ENCODE data around the gene KL. TPM values are rescaled to one million over a fixed set of nuclear protein-coding genes. Genes with fewer than 3 reads are reported as not detected.

Gene KL
- total and polyA plus RNA-seq, 2 experiments from 2014 or later: 0.03 TPM; not detected in 1

DNA sequence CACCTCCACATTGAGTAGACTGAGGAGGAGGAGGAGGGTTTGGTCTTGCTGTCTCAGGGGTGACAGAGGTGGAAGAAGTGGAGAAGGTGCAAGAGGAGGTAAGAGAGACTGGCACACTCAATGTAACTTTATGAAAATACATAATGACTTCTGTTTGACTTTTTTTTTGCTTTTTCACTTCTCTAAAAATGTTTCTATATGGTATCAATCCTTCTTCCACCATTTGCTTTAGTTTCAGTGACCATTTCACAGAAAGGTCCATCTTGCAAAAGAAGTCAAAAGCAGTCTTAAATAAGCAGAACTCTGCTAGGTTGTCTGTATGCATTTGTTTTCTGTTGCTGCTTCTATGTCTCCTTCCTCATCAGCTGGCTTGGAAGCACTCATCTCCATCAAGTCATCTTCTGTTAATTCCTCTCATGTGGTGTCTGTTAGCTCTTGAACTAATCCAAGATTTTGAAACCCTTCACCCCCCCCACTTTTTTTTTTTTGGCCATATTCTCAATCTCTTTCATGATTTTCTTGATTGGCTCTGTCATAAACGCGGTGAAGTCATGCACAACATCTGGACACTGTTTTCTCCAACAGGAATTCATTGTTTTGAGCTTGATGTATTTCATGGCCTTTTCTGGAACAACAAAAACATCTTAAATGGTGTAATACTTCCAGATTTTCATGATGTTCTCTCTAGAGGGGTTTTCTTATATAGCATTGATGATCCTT is 80.8 kb downstream of the KL start:
- H3K9me2 ChIP-seq (ENCODE audit: insufficient read depth): peaks cover 17% of the 10 kb centered on the region; the same call in 1 of the 2 replicates
- no peaks in the 10 kb centered on the region for H3K27me3 ChIP-seq (ENCODE audit: insufficient read depth)
- H3K4me1 ChIP-seq (ENCODE audit: insufficient read depth): peaks cover 7% of the 10 kb centered on the region; the same call in 1 of the 2 replicates
- no peak for DNase-seq (ENCODE audit: low spot score)
- Mint-ChIP-seq H3K36me3 (ENCODE audit: low read depth) (no peaks in the 10 kb centered on the region), H3K9me3 (peaks cover 5% of the 10 kb centered on the region; the same call in 1 of the 3 replicates), H3K27ac (no peak overlapping the region), H3K4me3 (no peak overlapping the region), H3K27me3 (ENCODE audit: insufficient read depth, low read depth, poor library complexity) (peaks cover 1% of the 10 kb centered on the region), H3K4me1 (peaks cover 11% of the 10 kb centered on the region)
- no peaks in the 10 kb centered on the region for H3K79me2 ChIP-seq (replicated peaks; ENCODE audit: insufficient read depth)
- ATAC-seq: no peak
- no peaks in the 10 kb centered on the region for H3K36me3 ChIP-seq (ENCODE audit: insufficient read depth)
- no peak overlapping the region for H2AFZ ChIP-seq
- H4K20me1 ChIP-seq (replicated peaks; ENCODE audit: insufficient read depth): no peaks in the 10 kb centered on the region
- no peak overlapping the region for H3K27ac ChIP-seq (ENCODE audit: low read depth)
- no peak overlapping the region for H3K4me2 ChIP-seq
- H3K4me3 ChIP-seq: no peak overlapping the region
- H3F3A ChIP-seq (replicated peaks; ENCODE audit: low read depth): no peaks in the 10 kb centered on the region
- no peak for TF ChIP-seq EZH2phosphoT487 (IDR thresholded peaks at IDR 0.05; ENCODE audit: unreplicated experiment)
- TF ChIP-seq CREB1 (CRISPR knock-in tag; IDR thresholded peaks at IDR 0.05; ENCODE audit: low read depth): no peak
- no peak for TF ChIP-seq ZNF114 (CRISPR knock-in tag; IDR thresholded peaks at IDR 0.05)
- TF ChIP-seq, protein P1, sequence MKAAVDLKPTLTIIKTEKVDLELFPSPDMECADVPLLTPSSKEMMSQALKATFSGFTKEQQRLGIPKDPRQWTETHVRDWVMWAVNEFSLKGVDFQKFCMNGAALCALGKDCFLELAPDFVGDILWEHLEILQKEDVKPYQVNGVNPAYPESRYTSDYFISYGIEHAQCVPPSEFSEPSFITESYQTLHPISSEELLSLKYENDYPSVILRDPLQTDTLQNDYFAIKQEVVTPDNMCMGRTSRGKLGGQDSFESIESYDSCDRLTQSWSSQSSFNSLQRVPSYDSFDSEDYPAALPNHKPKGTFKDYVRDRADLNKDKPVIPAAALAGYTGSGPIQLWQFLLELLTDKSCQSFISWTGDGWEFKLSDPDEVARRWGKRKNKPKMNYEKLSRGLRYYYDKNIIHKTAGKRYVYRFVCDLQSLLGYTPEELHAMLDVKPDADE (IDR thresholded peaks at IDR 0.05): no peak
- no peak for TF ChIP-seq NANOG (IDR thresholded peaks at IDR 0.05; ENCODE audit: borderline replicate concordance)
- TF ChIP-seq JUNB (IDR thresholded peaks at IDR 0.05; ENCODE audit: unreplicated experiment): no peak

DNA sequence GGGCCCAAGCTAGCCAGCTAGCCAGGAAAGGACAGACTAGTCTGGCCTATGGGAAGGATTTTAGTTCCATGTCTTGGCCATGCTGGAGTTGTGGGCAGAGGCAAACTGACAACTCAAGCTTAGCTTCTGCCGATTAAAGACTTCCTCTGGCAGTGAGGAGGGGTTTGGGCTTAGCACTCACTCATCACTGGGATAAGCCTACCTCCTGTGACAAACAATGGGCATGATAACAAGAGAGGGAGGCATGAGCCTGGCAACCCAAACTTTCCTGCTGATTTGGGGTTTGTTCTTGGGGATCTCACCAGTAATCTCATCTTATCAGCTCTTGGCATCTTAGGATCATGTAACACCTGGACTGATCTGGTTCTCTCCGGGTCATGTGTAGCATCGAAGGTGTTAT is 83.6 kb downstream of the KL start:
- H3K27ac ChIP-seq (ENCODE audit: low read depth): no peak overlapping the region
- H2AFZ ChIP-seq: no peak overlapping the region; the same call in 1 of the 2 replicates
- no peaks in the 10 kb centered on the region for H3K79me2 ChIP-seq (replicated peaks; ENCODE audit: insufficient read depth)
- Mint-ChIP-seq H3K27me3 (ENCODE audit: insufficient read depth, low read depth, poor library complexity) (no peaks in the 10 kb centered on the region), H3K4me1 (no peaks in the 10 kb centered on the region; the same call in 2 of the 3 replicates), H3K36me3 (ENCODE audit: low read depth) (no peaks in the 10 kb centered on the region), H3K27ac (no peak overlapping the region), H3K4me3 (no peak overlapping the region), H3K9me3 (no peaks in the 10 kb centered on the region; the same call in 2 of the 3 replicates)
- H3K4me3 ChIP-seq: no peak overlapping the region
- H3F3A ChIP-seq (replicated peaks; ENCODE audit: low read depth): no peaks in the 10 kb centered on the region
- ATAC-seq (peak; percentile 62), DNase-seq (ENCODE audit: low spot score) (no peak)
- no peaks in the 10 kb centered on the region for H3K27me3 ChIP-seq (ENCODE audit: insufficient read depth)
- H3K36me3 ChIP-seq (ENCODE audit: insufficient read depth): no peaks in the 10 kb centered on the region
- H3K9me2 ChIP-seq (ENCODE audit: insufficient read depth): peaks cover 17% of the 10 kb centered on the region; the same call in 1 of the 2 replicates
- H3K4me2 ChIP-seq: no peak overlapping the region
- H3K4me1 ChIP-seq (ENCODE audit: insufficient read depth): no peaks in the 10 kb centered on the region
- H4K20me1 ChIP-seq (replicated peaks; ENCODE audit: insufficient read depth): no peaks in the 10 kb centered on the region
- no peak for TF ChIP-seq ZNF331 (CRISPR knock-in tag; IDR thresholded peaks at IDR 0.05; ENCODE audit: low read depth)
- TF ChIP-seq EZH2 (IDR thresholded peaks at IDR 0.05; ENCODE audit: low read depth, unreplicated experiment): no peak
- TF ChIP-seq, protein P2, sequence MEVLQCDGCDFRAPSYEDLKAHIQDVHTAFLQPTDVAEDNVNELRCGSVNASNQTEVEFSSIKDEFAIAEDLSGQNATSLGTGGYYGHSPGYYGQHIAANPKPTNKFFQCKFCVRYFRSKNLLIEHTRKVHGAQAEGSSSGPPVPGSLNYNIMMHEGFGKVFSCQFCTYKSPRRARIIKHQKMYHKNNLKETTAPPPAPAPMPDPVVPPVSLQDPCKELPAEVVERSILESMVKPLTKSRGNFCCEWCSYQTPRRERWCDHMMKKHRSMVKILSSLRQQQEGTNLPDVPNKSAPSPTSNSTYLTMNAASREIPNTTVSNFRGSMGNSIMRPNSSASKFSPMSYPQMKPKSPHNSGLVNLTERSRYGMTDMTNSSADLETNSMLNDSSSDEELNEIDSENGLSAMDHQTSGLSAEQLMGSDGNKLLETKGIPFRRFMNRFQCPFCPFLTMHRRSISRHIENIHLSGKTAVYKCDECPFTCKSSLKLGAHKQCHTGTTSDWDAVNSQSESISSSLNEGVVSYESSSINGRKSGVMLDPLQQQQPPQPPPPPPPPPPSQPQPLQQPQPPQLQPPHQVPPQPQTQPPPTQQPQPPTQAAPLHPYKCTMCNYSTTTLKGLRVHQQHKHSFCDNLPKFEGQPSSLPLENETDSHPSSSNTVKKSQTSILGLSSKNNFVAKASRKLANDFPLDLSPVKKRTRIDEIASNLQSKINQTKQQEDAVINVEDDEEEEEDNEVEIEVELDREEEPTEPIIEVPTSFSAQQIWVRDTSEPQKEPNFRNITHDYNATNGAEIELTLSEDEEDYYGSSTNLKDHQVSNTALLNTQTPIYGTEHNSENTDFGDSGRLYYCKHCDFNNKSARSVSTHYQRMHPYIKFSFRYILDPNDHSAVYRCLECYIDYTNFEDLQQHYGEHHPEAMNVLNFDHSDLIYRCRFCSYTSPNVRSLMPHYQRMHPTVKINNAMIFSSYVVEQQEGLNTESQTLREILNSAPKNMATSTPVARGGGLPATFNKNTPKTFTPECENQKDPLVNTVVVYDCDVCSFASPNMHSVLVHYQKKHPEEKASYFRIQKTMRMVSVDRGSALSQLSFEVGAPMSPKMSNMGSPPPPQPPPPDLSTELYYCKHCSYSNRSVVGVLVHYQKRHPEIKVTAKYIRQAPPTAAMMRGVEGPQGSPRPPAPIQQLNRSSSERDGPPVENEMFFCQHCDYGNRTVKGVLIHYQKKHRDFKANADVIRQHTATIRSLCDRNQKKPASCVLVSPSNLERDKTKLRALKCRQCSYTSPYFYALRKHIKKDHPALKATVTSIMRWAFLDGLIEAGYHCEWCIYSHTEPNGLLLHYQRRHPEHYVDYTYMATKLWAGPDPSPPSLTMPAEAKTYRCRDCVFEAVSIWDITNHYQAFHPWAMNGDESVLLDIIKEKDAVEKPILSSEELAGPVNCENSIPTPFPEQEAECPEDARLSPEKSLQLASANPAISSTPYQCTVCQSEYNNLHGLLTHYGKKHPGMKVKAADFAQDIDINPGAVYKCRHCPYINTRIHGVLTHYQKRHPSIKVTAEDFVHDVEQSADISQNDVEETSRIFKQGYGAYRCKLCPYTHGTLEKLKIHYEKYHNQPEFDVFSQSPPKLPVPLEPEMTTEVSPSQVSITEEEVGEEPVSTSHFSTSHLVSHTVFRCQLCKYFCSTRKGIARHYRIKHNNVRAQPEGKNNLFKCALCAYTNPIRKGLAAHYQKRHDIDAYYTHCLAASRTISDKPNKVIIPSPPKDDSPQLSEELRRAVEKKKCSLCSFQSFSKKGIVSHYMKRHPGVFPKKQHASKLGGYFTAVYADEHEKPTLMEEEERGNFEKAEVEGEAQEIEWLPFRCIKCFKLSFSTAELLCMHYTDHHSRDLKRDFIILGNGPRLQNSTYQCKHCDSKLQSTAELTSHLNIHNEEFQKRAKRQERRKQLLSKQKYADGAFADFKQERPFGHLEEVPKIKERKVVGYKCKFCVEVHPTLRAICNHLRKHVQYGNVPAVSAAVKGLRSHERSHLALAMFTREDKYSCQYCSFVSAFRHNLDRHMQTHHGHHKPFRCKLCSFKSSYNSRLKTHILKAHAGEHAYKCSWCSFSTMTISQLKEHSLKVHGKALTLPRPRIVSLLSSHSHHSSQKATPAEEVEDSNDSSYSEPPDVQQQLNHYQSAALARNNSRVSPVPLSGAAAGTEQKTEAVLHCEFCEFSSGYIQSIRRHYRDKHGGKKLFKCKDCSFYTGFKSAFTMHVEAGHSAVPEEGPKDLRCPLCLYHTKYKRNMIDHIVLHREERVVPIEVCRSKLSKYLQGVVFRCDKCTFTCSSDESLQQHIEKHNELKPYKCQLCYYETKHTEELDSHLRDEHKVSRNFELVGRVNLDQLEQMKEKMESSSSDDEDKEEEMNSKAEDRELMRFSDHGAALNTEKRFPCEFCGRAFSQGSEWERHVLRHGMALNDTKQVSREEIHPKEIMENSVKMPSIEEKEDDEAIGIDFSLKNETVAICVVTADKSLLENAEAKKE (CRISPR knock-in tag; IDR thresholded peaks at IDR 0.05): no peak
- no peak for TF ChIP-seq JUNB (IDR thresholded peaks at IDR 0.05; ENCODE audit: unreplicated experiment)
- TF ChIP-seq, protein P3, sequence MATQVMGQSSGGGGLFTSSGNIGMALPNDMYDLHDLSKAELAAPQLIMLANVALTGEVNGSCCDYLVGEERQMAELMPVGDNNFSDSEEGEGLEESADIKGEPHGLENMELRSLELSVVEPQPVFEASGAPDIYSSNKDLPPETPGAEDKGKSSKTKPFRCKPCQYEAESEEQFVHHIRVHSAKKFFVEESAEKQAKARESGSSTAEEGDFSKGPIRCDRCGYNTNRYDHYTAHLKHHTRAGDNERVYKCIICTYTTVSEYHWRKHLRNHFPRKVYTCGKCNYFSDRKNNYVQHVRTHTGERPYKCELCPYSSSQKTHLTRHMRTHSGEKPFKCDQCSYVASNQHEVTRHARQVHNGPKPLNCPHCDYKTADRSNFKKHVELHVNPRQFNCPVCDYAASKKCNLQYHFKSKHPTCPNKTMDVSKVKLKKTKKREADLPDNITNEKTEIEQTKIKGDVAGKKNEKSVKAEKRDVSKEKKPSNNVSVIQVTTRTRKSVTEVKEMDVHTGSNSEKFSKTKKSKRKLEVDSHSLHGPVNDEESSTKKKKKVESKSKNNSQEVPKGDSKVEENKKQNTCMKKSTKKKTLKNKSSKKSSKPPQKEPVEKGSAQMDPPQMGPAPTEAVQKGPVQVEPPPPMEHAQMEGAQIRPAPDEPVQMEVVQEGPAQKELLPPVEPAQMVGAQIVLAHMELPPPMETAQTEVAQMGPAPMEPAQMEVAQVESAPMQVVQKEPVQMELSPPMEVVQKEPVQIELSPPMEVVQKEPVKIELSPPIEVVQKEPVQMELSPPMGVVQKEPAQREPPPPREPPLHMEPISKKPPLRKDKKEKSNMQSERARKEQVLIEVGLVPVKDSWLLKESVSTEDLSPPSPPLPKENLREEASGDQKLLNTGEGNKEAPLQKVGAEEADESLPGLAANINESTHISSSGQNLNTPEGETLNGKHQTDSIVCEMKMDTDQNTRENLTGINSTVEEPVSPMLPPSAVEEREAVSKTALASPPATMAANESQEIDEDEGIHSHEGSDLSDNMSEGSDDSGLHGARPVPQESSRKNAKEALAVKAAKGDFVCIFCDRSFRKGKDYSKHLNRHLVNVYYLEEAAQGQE (IDR thresholded peaks at IDR 0.05; ENCODE audit: unreplicated experiment): no peak
- TF ChIP-seq EZH2phosphoT487 (IDR thresholded peaks at IDR 0.05; ENCODE audit: unreplicated experiment): no peak
